ENCODE data around the gene PTPRG.

DNA sequence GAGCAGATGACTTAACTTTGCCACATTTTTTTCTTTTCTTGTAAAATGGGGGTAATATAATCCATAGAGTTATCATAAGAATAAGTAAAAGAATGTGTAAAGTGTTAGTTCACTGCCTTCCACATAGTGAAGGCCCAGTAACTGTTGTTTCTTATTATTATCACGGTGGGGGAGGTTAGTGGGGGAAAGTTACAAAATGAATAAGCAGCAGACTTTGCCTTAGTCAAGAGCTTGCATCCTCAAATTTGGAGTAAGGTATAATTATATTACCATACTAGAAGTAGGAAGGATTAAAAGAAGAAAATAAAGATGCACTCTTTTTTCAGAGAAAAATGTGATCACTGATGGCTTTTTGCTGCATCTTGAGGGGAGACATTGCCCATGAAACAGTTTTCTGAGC, 247.6 kb downstream of the PTPRG start:
- TF ChIP-seq, protein P1, sequence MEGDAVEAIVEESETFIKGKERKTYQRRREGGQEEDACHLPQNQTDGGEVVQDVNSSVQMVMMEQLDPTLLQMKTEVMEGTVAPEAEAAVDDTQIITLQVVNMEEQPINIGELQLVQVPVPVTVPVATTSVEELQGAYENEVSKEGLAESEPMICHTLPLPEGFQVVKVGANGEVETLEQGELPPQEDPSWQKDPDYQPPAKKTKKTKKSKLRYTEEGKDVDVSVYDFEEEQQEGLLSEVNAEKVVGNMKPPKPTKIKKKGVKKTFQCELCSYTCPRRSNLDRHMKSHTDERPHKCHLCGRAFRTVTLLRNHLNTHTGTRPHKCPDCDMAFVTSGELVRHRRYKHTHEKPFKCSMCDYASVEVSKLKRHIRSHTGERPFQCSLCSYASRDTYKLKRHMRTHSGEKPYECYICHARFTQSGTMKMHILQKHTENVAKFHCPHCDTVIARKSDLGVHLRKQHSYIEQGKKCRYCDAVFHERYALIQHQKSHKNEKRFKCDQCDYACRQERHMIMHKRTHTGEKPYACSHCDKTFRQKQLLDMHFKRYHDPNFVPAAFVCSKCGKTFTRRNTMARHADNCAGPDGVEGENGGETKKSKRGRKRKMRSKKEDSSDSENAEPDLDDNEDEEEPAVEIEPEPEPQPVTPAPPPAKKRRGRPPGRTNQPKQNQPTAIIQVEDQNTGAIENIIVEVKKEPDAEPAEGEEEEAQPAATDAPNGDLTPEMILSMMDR (conservative IDR thresholded peaks at IDR 0.05) = no peak
- no peak for TF ChIP-seq ZFX (IDR thresholded peaks at IDR 0.05)
